Psoas muscle (tissue), 8 donors: ENCODE measurements around the gene CDKN3. TPM values are rescaled to one million over a fixed set of nuclear protein-coding genes. Genes with fewer than 3 reads are reported as not detected.
A peak's percentile ranks its signal among the peaks of the same experiment; 100 is the strongest.

Experiments
- ATAC-seq, 4 donors: fragments of 200-7000 bp; cut with Tn5 transposase; one replicate each; pipeline ENCODE4 v1.9.1; 2020; ENCODE audit warnings: moderate library complexity in 3 of 4, mild to moderate bottlenecking in 2 of 4
- DNase-seq, 2 donors: peaks; one replicate each; pipeline ENCODE4 v3.0.0-alpha.2; 2020
- H3K27ac ChIP-seq: fragments of 200-600 bp; one replicate; pipeline ENCODE4 v1.8.0; 2022
- H3K27me3 ChIP-seq, 3 donors: fragments of 200-600 bp in 1 of 3; one replicate each; pipeline versions ENCODE4 v1.6.1 to v1.8.0; 2013 to 2022; ENCODE audit warnings: low read length in 2 of 3, mild to moderate bottlenecking in 2 of 3, moderate library complexity in 1 of 3; ENCODE audit not compliant: insufficient read depth in 3 of 3
- H3K36me3 ChIP-seq, 2 donors: fragments of 200-600 bp in 1 of 2; one replicate each; pipeline versions ENCODE4 v1.6.1 to v1.8.0; 2013 to 2022; ENCODE audit warnings: low read depth in 1 of 2, mild to moderate bottlenecking in 1 of 2, moderate library complexity in 1 of 2; ENCODE audit not compliant: insufficient read depth in 1 of 2
- H3K4me1 ChIP-seq: fragments of 200-600 bp; one replicate; pipeline ENCODE4 v1.8.0; 2022
- H3K4me3 ChIP-seq: fragments of 200-600 bp; one replicate; pipeline ENCODE4 v1.8.0; 2022; ENCODE audit warnings: mild to moderate bottlenecking
- H3K9me3 ChIP-seq: fragments of 200-600 bp; one replicate; pipeline ENCODE4 v1.8.0; 2022
- CTCF ChIP-seq: fragments of 200-600 bp; IDR thresholded peaks from one replicate; pipeline ENCODE4 v1.8.0; 2022; ENCODE audit warnings: antibody characterized with exemption
- WGBS, 3 donors: extraction: QIAGEN DNeasy Blood & Tissue Kit; methylation state at CpG; one replicate each; pipeline versions ENCODE4 v1.1.6 to v1.1.7; 2013; 5-methylcytosine and 5-hydroxymethylcytosine counted together
- intact Hi-C, 2 donors: fragments of 100-400 bp; cut with DNase I; formaldehyde crosslinking; loops; one replicate each; pipeline versions ENCODE4 v1.11.0 to v1.14.2; 2022
- polyA plus RNA-seq, 3 donors: library from polyadenylated mRNA; stranded (reverse); fragments of 200-250 nt; gene quantifications; one replicate each; pipeline ENCODE4 v1.2.3, GENCODE V29; 2013
- total RNA-seq, 4 donors: library from RNA; stranded (reverse); fragmentation: NEBNext Ultra II Directional in 2 of 4; extraction: Animal tissue kit (Norgen Biotek cat#: 25700) in 2 of 4; gene quantifications; one replicate each; pipeline versions ENCODE4 v1.2.1 to v1.2.4, GENCODE V29; 2021 to 2023
- donor health status: healthy with polysubstance abuse.
- donor health status: DM: no; HTN: no; CAD: no; lungs with moderate emphysema.
- donor health status: Bipolar disorder and iron deficiency.
- donor health status: healthy.
- donor health status: DM: yes; HTN: yes; CAD: no.
- donor health status: DM: no; HTN: no; CAD: no.
- donor health status: DM: no; HTN: no; CAD: no.
- donor health status: DM: yes; HTN: yes; CAD: no.

The CDKN3 gene
- total and polyA plus RNA-seq, 7 donors = 1.4 to 6.0 (median 1.9) TPM

DNA sequence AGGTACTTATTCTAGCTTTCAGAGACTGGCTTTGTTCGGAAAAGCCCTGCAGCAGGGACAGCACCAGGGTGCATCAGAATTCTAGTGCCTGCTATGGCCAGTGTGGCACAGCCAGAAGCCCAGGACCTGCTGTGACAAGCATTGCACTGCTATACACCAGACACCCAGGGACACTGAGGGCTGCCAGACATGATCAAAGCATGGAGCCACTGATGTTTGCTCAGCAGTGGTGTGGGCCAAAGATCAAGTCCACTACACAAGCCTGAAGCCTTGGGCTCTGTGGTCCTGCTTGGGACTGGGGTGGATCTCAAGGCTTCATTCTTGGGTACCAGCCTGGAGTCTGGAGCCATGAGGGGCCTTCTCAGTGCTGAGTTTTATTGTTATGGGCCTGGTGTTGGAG, 36.1 kb upstream of the CDKN3 start:
- intact Hi-C loops = no loop called here
- no peaks in the 10 kb centered on the region for H3K4me1 ChIP-seq
- no peak for ATAC-seq
- H3K27me3 ChIP-seq = no peaks in the 10 kb centered on the region
- no peaks in the 10 kb centered on the region for H3K9me3 ChIP-seq
- no peak overlapping the region for H3K27ac ChIP-seq
- no peak overlapping the region for H3K4me3 ChIP-seq
- no peaks in the 10 kb centered on the region for H3K36me3 ChIP-seq
- TF ChIP-seq CTCF = no peak
- WGBS, 3 donors = 91 to 97% (median 94%) methylated on average over 1 of the region's 1 CpG
- no peak for DNase-seq

- no peak for DNase-seq
- Histone ChIP-seq H3K36me3 (no peaks in the 10 kb centered on the region), H3K4me1 (no peaks in the 10 kb centered on the region), H3K4me3 (no peak overlapping the region), H3K27ac (no peak overlapping the region), H3K27me3 (no peaks in the 10 kb centered on the region), H3K9me3 (no peaks in the 10 kb centered on the region)
- intact Hi-C loops = no loop called here
- WGBS, 3 donors = 90 to 92% (median 91%) methylated on average over 5 of the region's 5 CpGs
- no peak for ATAC-seq
- TF ChIP-seq CTCF = no peak
Observed at GRCh38 chr14:54362089-54362504, 34.7 kb upstream of the CDKN3 start.

- 72 to 79% (median 72%) methylated on average over 5 of the region's 5 CpGs for WGBS, 3 donors
- Histone ChIP-seq H3K4me3 (no peak overlapping the region), H3K4me1 (no peaks in the 10 kb centered on the region), H3K36me3 (no peaks in the 10 kb centered on the region), H3K9me3 (no peaks in the 10 kb centered on the region), H3K27ac (no peak overlapping the region), H3K27me3 (no peaks in the 10 kb centered on the region)
- intact Hi-C loops = no loop called here
- DNase-seq (no peak), ATAC-seq (no peak)
- no peak for TF ChIP-seq CTCF
Observed at GRCh38 chr14:54362759-54363437, 33.9 kb upstream of the CDKN3 start.

DNA sequence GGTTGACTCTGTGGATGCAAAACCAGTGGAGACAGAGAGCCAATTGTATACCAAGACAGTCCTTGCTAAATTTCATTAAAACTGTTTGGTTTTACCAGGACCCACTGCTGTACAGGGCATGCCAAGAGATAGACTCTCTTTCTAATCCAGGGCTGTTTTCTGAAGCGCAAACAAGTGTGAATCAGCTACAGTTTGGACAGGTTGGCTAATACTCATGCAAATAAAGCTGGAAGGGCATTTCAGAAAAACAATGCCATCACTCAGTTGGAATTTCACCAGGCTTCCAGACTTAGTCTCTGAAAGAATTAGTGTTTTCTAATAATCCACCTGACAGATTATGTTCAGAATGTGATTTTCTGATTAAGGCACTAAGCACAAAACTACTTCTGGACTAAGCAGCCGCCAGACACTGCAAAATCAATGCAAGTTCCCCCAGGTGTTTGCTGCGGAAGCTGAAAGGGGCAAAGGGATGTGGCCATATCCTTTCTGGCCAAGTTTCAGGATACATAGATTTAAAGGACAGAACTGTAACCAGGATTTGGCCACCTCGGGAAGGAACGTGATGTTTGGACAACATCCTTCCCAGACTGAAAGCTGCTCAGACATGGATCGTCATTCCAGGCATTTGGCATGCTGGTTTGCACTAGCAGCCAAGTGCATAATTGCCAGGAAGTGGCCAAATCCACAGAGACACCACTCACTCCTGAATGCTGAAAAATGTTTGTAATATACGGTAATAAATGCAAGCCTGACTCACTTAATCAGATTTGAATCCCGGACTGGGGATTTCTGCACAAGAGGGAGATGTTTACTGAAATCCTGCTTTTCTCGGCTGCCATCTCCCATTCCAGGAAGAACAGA, 32.0 kb upstream of the CDKN3 start:
- intact Hi-C loops = no loop called here
- no peaks in the 10 kb centered on the region for H3K4me1 ChIP-seq
- H3K4me3 ChIP-seq = no peak overlapping the region
- no peak for TF ChIP-seq CTCF
- H3K27me3 ChIP-seq = no peaks in the 10 kb centered on the region
- WGBS, 3 donors = 9 to 13% (median 12%) methylated on average over 9 of the region's 9 CpGs
- H3K9me3 ChIP-seq = no peaks in the 10 kb centered on the region
- no peaks in the 10 kb centered on the region for H3K36me3 ChIP-seq
- ATAC-seq (peak; percentile 25 to 74 (median 62)), DNase-seq (peak; percentile 49 to 74)
- peak overlapping the region; percentile 54 for H3K27ac ChIP-seq
